ENCODE data around the gene FADS6.

FADS6 gene

DNA sequence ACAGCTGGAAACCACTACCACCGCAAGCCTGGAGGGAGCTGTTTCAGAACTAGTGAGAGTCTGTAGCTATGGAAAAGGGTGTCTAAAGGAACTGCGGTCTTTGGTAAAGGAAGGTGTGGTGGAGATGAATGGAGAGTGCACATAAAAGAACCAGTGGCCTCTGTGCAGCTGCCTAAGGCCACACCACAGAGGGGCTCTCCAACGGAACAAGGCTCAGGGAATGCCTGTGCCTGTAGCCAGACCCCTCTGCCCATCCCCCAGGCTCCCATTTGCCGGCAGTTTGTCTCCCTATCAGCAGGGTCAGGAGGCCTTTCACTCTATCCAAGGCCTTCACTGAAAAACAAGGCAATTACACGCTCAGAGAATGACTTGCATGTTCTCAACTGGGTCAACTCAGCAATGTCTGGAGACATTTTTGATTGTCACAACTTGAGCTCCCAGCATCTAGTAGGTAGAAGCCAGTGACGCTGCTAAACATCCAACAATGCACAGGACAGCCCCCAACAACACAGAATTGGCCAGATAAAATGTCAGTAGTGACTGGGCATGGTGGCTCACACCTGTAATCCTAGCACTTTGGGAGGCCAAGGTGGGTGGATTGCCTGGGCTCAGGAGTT is 17.3 kb downstream of the FADS6 start:
- H3K4me2 ChIP-seq (ENCODE audit: low read length): no peak overlapping the region
- no peaks in the 10 kb centered on the region for H3K9me3 ChIP-seq (ENCODE audit: insufficient read depth, low read length)
- no peak overlapping the region for H3K27ac ChIP-seq (ENCODE audit: low read length)
- H3K79me2 ChIP-seq (ENCODE audit: low read length): no peaks in the 10 kb centered on the region
- no peak overlapping the region for H3K4me3 ChIP-seq (ENCODE audit: low read length)
- H3K36me3 ChIP-seq (replicated peaks; ENCODE audit: low read depth, low read length): no peaks in the 10 kb centered on the region
- no peaks in the 10 kb centered on the region for H3K27me3 ChIP-seq (ENCODE audit: low read depth, low read length)
- no peak overlapping the region for H3K9ac ChIP-seq (ENCODE audit: low read length)
- H3K4me1 ChIP-seq (ENCODE audit: low read length): peaks cover 18% of the 10 kb centered on the region; the same call in 1 of the 2 replicates
- no peak overlapping the region for H2AFZ ChIP-seq (ENCODE audit: low read depth, low read length)
- TF ChIP-seq EZH2phosphoT487 (IDR thresholded peaks at IDR 0.05; ENCODE audit: low read depth): no peak
- TF ChIP-seq, protein P1, sequence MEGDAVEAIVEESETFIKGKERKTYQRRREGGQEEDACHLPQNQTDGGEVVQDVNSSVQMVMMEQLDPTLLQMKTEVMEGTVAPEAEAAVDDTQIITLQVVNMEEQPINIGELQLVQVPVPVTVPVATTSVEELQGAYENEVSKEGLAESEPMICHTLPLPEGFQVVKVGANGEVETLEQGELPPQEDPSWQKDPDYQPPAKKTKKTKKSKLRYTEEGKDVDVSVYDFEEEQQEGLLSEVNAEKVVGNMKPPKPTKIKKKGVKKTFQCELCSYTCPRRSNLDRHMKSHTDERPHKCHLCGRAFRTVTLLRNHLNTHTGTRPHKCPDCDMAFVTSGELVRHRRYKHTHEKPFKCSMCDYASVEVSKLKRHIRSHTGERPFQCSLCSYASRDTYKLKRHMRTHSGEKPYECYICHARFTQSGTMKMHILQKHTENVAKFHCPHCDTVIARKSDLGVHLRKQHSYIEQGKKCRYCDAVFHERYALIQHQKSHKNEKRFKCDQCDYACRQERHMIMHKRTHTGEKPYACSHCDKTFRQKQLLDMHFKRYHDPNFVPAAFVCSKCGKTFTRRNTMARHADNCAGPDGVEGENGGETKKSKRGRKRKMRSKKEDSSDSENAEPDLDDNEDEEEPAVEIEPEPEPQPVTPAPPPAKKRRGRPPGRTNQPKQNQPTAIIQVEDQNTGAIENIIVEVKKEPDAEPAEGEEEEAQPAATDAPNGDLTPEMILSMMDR (IDR thresholded peaks at IDR 0.05; ENCODE audit: low read depth, low read length): no peak
- no peaks in the 10 kb centered on the region for H4K20me1 ChIP-seq (ENCODE audit: insufficient read depth, low read length)

DNA sequence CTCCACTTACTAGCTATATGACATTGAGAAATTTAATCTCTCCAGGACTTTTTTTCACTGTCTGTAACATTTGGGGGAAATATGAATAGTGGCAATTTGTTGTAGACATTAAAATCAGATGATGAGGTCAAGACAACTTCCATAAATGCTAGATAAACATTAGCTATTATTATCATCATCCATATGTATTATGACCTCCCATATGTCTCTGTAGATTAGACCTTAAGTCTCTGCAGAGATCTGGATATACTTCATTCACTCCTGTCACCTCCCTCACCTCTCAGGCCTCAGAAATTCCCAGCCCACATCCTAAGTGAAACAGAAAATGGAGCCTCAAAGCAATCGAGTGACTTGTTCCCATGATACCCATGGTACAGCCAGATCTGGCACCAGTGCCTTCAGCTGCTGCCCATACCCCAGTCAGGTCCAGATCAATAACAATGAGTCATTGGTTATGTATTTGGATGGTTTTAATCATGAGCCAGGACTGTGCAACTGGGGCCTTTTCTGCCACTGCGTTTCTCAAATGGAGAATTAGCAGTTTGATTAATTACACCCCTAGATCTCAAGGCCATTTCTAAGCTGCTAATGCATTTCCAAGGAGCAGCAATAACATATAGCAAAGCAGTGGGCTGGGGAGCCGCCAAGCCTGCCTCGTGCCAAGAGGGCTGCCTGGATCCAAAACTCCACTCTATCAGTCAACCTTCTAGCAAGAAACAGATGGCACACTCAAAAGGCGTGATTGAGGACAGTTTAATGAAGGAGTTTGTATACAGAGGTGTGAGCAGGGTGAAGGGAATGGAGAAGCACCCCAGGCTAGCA is 18.1 kb downstream of the FADS6 start:
- Histone ChIP-seq H3K4me1 (ENCODE audit: low read length) (peaks cover 21% of the 10 kb centered on the region; the same call in 1 of the 2 replicates), H3K9me3 (ENCODE audit: insufficient read depth, low read length) (no peaks in the 10 kb centered on the region), H3K4me3 (ENCODE audit: low read length) (no peak overlapping the region), H4K20me1 (ENCODE audit: insufficient read depth, low read length) (no peaks in the 10 kb centered on the region), H3K36me3 (replicated peaks; ENCODE audit: low read depth, low read length) (no peaks in the 10 kb centered on the region), H3K27me3 (ENCODE audit: low read depth, low read length) (no peaks in the 10 kb centered on the region), H3K79me2 (ENCODE audit: low read length) (no peaks in the 10 kb centered on the region), H3K4me2 (ENCODE audit: low read length) (no peak overlapping the region), H2AFZ (ENCODE audit: low read depth, low read length) (no peak overlapping the region), H3K9ac (ENCODE audit: low read length) (no peak overlapping the region), H3K27ac (ENCODE audit: low read length) (no peak overlapping the region)
- TF ChIP-seq EZH2phosphoT487 (IDR thresholded peaks at IDR 0.05; ENCODE audit: low read depth): no peak
- TF ChIP-seq, protein P1 (IDR thresholded peaks at IDR 0.05; ENCODE audit: low read depth, low read length): no peak

DNA sequence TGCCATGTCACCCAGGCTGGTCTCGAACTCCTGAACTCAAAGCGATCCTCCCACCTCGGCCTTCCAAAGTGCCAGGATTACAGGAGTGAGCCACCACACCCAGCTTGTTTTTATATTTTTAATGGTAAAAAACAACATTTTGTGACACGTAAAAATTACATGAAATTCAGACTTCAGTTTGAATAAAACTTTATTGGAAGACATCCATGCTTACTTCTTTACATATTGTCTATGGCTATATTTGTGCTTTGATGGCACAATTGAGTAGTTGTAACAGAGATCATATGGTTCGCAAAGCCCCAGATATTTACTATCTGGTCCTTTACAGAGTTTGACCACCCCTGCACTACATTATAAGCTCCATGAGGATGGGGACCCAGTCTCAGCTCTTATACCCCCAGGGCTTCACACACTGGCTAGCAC is 18.8 kb downstream of the FADS6 start:
- no peaks in the 10 kb centered on the region for H3K79me2 ChIP-seq (ENCODE audit: low read length)
- H3K36me3 ChIP-seq (replicated peaks; ENCODE audit: low read depth, low read length): peaks cover 3% of the 10 kb centered on the region
- no peak overlapping the region for H3K9ac ChIP-seq (ENCODE audit: low read length)
- H2AFZ ChIP-seq (ENCODE audit: low read depth, low read length): no peak overlapping the region
- no peaks in the 10 kb centered on the region for H3K9me3 ChIP-seq (ENCODE audit: insufficient read depth, low read length)
- no peaks in the 10 kb centered on the region for H3K27me3 ChIP-seq (ENCODE audit: low read depth, low read length)
- H3K4me1 ChIP-seq (ENCODE audit: low read length): peaks cover 21% of the 10 kb centered on the region; the same call in 1 of the 2 replicates
- TF ChIP-seq, protein P1 (IDR thresholded peaks at IDR 0.05; ENCODE audit: low read depth, low read length): no peak
- no peaks in the 10 kb centered on the region for H4K20me1 ChIP-seq (ENCODE audit: insufficient read depth, low read length)
- H3K27ac ChIP-seq (ENCODE audit: low read length): no peak overlapping the region
- no peak overlapping the region for H3K4me2 ChIP-seq (ENCODE audit: low read length)
- no peak overlapping the region for H3K4me3 ChIP-seq (ENCODE audit: low read length)

DNA sequence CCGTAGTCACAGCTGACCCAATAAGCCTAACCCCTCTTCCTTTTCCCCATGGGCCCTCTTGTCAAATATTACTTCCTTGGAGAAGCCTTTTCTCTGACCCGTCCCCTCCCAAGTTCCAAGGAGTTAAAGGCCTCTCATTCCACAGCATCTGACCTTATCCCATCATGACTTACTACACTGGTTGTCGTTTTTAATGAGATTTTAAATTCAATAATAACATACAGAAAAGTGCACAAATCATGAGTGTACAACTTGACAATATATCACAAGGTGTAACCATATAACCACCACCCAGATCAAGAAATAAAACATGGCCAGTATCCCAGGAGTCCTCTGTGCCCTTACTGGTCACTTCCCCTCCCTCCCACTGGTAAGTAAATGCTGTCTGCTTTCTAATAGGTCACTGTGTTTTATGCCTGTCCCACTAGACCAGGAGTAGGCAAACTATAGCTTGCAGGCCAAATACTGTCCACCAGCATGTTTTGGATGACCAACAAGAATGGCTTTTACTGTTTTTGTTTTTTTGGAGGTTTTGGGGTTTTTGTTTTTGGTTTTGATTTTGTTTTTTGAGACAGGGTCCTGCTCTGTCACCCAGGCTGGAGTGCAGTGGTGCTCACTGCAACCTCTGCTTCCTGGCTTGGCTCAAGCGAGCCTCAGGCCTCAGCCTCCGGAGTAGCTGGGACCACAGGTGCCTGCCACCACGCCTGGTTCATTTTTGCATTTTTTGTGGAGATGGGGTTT is 19.4 kb downstream of the FADS6 start:
- H3K9ac ChIP-seq (ENCODE audit: low read length): peak overlapping the region; percentile 90
- H3K4me3 ChIP-seq (ENCODE audit: low read length): peak overlapping the region; percentile 94
- TF ChIP-seq, protein P1 (IDR thresholded peaks at IDR 0.05; ENCODE audit: low read depth, low read length): no peak
- no peak for TF ChIP-seq EZH2phosphoT487 (IDR thresholded peaks at IDR 0.05; ENCODE audit: low read depth)
- no peaks in the 10 kb centered on the region for H4K20me1 ChIP-seq (ENCODE audit: insufficient read depth, low read length)
- H2AFZ ChIP-seq (ENCODE audit: low read depth, low read length): peak overlapping the region; percentile 66
- peaks cover 21% of the 10 kb centered on the region; the same call in 1 of the 2 replicates for H3K4me1 ChIP-seq (ENCODE audit: low read length)
- peak overlapping the region; percentile 90 for H3K4me2 ChIP-seq (ENCODE audit: low read length)
- H3K27ac ChIP-seq (ENCODE audit: low read length): peak overlapping the region; percentile 69
- no peaks in the 10 kb centered on the region for H3K9me3 ChIP-seq (ENCODE audit: insufficient read depth, low read length)
- H3K79me2 ChIP-seq (ENCODE audit: low read length): no peaks in the 10 kb centered on the region
- no peaks in the 10 kb centered on the region for H3K27me3 ChIP-seq (ENCODE audit: low read depth, low read length)
- H3K36me3 ChIP-seq (replicated peaks; ENCODE audit: low read depth, low read length): peaks cover 3% of the 10 kb centered on the region
